ENCODE results near the gene SNAP23.
"Not testable (repeated sequence)": the region's sequence is repeated elsewhere in the genome, so short reads cannot be mapped to it uniquely, and the experiment has no call there.

The SNAP23 gene

DNA sequence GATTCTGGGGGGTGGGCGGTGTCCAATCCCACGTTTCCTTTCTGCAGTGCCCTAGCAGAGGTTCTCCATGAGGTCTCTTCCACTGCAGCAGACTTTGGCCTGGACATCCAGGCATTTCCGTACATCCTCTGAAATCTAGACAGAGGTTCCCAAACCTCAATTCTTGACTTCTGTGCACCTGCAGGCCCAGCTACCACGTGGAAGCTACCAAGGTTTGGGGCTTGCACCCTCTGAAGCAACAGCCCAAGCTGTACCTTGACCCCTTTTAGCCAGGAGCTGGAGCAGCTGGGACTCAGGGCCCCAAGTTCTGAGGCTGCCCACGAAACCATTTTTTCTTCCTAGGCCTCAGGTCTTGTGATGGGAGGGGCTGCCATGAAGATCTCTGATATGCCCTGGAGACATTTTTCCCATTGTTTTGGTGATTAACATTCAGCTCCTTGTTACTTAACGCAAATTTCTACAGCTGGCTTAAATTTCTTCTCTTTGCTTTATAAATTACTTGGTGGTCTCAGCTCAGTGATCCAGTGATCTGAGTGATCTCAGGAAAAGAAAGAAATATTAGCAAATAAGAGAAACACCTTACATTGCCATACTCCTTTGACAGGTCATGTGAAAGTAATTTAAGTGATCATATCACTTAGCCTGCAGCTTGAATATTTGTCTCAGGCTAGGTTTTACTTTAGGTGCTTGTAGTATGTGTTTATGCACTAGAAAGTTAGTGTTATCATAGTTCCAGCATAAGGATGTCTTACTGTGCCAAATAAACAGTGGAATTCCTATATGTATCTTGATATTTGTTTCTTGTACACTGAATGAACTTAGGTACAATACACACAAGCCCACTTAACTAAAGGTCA lies 3.0 kb downstream of the SNAP23 start:
- no peak for DNase-seq

DNA sequence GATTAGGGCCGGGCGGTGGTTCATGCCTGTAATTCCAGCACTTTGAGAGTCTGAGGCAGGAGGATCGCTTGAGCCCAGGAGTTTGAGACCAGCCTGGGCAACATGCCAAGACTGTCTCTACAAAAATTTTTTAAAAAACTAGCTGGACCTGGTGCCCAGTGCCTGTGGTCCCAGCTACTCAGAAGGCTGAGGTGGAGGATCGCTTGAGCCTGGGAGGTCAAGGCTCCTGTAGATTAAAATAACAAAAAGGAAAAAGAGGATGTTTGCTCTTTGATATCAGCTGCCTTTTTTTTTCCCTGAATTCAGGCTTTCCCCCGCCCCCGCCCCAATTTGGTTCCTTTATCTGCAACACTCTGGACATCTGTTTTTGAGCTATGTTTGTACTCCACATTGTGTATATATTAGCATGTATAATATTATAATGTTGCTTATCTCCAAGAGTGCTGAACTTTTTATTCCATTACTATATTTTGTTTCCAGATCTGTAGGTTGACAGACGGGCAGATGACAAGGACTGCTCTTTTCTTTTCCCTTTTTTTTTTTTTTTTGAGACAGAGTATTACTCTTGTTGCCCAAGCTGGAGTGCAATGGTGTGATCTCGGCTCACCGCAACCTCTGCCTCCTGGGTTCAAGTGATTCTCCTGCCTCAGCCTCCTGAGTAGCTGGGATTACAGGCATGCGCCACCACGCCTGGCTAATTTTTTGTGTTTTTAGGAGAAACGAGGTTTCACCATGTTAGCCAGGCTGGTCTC lies 4.6 kb downstream of the SNAP23 start:
- DNase-seq, result peak; percentile 28

DNA sequence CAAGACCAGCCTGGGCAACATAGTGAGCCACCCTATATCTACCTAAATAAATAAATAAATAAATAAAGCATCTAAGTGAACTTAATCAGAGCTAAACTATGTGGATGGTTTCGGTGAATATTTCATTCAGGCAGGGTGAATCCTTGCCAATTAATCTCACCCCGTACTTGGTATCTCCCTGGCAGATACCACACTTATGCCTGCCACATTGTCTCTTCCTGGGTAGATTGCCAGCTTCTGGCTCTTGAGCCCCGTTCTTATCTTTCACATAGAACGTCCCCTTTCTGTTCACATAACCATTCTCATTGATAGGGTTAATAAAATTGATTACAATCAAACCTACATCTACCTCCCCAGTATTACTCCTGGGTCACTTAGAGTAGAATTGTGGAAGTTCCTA lies 7.0 kb downstream of the SNAP23 start:
- DNase-seq, result no peak

DNA sequence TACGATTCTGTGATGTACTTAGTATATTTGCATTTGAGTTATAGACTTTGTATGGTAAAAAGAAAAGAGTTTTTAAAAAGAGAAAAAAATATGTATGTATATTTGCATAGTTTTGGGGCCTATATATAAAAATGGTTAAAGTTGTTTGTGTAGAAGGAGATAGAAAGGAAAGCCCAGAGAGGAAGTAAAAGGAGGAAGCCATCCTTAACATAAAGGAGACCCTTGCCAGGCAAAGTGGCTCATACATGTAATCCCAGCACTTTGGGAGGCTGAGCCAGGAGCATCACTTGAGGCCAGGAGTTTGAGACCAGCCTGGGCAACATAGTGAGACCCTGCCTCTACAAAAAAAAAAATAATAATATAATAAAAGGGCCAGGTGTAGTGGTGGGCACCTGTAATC lies 8.4 kb downstream of the SNAP23 start:
- DNase-seq, result no peak

DNA sequence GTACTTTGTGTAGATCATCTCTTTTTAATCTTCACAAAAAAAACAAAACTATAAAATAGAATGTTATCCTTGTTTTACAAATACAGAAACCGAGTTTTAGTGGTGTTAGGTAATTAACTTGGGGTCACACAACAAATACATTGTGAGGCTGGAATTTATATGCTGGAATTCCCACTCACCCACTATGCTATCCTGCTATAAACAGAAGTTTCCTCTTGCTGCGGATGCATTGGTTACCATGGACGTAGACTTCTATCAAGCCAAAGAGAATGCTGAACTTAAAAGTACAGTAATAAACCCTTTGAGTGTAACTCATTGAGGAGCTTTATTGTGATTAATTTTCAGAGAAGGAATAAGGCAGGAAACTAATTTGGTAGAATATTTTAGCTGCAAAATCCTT lies 9.2 kb downstream of the SNAP23 start:
- DNase-seq, result no peak

DNA sequence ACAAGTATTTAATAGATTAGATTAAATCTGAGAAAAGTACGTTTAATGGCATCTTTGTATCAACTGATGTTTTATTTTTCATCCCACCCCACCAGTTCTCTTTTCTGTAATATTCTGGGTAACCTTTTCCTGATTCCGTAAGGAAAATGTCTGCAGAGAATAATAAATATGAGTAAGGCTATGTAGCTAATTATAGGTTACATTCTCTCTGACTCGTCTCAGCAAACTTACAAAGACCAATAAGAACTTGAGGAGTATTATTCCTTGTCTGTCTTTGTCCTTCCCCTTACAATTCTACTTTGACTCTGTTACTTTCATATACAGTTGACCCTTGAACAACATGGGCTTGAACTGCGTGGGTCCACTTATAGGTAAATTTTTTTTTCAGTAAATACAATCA lies 12.1 kb downstream of the SNAP23 start:
- no peak for DNase-seq

DNA sequence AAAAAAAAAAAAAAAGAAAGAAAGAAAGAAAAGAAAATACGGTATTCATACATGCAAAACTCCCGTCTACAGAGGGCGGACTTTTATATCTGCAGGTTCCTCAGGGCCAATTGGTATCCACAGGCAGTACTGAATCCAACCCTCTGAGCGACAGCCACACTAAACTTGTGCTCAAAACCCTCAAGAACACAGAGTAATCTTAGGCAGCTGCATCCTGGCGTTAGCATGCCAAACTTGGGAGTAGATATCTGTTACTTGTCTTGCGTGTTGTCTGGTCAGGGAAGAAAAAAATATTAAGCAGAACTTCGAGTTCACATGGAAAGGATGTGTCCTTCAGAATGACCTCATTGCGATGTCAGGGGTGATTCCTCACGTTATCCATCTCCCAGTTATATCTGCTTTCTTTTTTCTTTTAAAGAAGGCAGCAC lies 12.8 kb downstream of the SNAP23 start:
- DNase-seq, result peak; percentile 11

DNA sequence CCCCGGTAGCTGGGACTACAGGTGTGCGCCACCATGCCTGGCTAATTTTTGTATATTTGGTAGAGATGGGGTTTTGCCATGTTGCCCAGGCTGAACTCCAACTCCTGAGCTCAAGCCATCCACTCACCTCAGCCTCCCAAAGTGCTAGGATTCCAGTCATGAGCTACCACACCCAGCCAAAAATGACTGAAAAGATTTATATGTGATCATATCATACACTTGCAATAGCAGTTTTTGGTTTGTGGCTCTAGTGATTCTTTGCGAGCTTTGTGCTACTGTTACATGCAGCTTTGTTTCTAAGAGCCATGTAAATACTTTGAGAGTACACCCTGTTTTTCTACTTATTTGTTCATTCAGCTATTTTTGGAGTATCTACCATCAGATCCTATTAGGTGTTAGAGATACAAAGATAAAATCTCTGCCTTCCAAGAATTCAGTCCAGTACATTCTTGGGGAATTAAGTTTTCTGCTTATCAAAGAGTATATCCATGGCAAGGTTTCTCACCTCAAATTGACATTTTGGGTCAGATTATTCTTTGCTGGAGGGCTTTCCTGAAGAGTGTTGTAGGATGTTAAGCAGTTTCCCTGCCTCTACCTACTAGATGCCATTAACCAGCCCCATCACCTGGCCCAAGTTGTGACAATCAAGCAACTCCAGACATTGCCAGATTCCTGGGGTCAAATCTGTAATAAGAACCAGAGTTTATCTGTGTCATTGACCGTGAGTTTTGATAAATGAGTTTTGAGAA lies 15.0 kb downstream of the SNAP23 start:
- peak; percentile 4 for DNase-seq

DNA sequence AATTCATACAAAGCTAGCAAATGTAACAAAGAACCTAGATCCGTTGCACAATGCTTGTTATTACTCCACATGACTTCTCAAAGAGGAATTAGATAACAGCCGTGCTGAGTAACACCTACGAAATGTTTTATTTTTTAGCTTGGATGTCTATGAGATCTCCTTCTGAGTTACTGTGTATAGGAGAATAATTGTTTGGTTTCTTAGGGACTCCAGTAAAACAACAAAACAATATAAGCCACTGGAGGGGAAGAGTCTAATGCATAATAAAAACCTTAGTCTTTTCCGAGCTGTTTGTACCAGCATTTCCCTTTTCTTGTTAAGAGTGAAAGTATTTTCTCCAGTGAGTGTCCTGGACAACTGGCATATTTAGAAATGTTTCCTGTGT lies 15.6 kb downstream of the SNAP23 start:
- peak; percentile 59 for DNase-seq

DNA sequence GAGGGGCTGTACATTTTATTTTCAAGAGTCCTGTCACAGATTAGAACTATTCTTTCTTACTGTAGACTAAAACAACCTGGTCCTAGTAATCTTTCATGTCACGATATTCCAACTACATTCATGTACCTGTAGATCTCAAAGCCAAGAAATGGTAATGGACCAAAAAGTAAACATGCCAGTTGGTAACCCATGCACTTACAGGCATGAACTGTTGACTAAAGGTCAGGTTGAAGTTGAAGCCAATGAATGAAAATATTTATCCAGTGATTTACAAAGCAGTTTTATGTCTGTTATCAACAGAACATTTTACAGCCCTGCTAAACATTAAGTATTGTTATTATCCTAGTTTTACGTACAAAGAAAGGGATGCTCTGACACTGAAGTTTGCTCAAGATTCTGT lies 27.9 kb downstream of the SNAP23 start:
- DNase-seq, result no peak

DNA sequence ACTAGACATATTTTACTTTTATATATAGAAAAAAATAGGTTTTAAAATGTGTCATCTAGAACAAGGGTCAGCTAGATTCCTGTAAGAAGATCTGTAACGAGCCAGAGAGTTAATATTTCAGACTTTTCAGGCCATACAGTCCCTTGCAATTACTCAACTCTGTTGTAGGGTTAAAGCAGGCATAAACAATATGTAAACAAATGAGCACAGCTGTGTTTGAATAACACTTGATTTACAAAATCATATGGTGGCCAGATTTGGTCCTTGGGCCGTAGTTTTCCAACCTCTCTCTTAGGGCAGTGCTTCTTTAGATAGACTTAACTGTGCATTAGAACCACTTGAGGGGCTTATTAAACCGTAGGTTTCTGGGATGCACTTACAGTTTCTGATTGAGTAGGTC lies 33.5 kb downstream of the SNAP23 start:
- no peak for DNase-seq

DNA sequence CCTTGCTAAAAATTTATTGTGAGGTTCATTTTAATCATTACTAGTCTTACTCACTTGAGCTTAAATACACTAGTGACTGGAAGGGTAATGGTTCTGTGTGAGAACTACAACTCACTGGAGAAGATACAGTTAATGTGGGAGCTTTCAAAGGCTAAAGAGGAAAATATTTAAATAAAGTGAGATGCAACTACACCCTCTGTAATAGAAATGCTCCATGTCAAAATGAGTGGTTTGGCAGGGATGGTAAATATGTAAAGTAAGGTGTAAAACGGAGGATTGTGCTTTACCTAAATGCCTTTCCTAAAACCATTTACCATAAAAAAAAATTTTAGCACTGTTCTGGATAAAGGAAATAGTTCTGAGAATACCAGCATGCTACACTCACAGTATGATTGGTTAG lies 37.8 kb downstream of the SNAP23 start:
- DNase-seq, result no peak

DNA sequence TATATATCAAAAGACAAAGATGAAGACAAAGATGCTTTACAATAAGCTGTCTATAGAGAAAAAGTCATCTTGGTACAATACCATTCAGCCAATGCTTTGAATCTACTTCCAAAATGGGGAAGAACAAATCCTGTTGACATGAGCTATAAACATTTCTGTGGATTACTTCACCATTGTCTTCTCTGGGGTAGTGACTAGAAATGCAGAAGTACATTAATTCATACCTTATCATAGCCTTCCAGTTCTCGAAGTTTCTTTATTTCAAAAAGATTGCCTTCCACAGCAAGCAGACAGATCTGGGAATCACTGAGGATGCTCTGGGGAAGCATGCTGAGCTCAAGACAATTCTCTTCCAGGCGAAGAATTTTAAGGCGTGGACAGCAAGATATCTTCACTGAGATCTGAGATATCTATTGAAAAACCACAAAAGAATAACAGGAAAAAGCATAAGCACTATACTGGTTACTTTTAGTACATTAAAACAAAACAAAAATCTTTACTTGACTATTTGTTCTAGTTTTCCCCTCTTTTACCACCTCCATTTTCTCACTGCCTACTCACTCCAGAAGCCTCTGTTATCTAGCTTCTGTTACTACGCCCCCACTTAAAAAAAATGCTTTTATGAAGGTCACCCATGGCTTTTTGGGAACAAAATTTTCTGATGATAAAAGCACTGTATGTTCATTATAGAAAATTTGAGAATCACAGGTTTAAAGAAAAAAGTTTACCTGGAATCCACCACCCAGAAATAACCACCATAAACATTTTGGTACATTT lies 49.6 kb downstream of the SNAP23 start:
- DNase-seq, result peak; percentile 6

DNA sequence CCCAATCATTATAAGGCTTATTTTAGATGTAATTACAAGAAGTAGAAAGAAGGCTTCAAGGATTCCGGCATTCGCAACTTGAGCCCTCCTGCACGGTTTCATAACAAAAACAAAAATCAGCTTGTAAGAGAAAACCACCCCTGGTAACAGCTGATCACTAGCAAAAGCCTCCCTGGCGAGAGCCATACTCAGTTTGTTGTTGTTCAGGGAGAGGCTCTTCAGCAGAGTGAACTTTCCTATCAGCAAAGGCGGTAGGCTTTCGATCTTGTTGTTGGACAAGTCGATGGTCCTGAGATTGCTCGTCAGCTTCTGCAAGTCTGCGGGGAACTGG lies 52.4 kb downstream of the SNAP23 start:
- no peak for DNase-seq

DNA sequence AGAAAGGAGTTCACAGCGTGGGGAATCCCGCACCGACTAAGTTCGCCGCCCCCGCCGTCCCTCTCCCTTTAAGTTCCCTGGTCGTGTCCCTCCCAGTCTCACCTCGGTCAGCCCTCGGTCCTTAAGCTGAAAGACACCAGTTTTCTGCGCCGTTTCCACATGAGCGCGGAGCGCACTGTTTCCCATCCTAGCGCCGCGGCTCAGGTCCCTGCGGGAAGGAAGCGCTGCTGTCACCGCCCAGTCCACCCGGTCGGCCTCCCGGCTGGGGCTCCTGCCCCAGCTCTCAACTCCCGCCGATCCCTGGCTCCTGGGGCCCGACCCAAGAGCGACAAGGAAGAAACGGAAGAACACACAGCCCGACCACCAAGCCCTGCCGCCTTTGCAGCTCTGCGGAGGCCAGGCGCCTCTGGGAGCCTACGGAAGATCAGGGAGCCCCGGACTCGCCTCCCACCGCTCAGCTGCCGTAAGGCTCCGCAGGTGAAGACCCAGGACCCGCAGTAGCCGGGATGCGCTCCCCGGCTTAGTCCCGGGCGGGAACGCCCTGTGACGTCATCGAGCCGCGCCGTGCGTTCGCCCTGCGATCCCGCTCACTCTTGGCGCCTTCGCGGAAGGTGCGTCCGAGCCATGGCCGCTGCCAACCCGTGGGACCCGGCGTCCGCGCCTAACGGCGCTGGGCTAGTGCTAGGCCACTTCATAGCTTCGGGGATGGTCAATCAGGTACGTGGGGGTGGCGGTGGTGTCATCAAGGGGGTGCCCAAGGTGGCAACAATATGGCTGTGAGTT lies 53.0 kb downstream of the SNAP23 start, which contains the start of the genes HAUS2 and LRRC57:
Gene HAUS2, plus strand, starts transcription at position 590 of the 783 bp plus-strand sequence. Its CDS starts 35 bp downstream, at position 625.
Gene LRRC57, minus strand, starts transcription at position 545 of the 783 bp plus-strand sequence. Its CDS starts 359 bp downstream, at position 186.
- peak; percentile 86 for DNase-seq

DNA sequence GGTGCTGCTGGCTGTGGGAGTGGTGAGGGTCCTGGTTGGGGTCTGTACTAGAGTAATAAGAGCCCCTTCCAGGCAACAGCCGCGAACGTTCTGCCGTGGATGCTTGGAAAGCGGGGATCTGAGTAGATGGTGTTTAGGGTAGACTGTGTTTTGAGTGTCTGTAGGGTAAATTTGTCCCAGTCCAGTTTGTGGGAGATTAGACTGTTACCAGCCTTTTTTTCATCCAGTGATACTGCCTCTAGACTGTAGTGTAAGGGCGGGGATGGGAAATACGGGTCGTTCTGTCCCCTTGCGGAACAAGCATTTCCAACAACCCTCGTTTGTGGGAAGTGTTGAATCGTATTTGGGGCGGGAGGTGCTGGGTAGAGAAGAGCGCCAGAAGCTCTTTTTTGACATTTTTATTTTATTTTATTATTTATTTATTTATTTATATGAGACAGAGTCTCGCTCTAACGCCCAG lies 53.6 kb downstream of the SNAP23 start:
- peak; percentile 49 for DNase-seq

DNA sequence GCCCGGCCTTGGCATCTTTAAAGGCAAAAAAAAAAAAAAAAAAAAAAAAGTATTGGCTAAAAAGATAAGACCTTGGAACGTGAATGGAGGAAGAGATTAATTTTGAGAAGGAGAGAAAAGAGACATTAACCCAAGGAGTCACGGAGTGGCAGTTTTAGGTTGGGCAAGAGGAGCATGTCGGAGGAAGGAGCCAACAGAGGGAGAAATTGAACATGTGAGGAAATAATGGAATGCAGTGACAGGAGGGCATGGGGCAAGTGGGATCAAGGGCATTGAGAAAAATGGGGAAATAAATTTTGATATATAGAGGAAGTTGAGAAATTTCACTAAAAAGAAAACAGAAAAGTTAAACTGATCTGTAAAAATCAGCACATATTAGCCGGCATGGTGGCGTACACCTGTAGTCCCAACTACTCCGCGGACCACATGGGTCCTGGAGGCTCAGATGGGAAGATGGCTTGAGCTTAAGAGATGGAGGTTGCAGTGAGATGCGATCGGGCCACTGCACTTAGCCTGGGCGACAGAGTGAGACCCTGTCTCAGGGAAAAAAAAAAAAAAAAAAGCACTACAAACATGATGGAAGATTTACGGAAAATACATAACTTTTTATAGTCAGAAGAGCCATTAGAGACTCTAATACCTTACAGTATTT lies 54.4 kb downstream of the SNAP23 start:
- no peak for DNase-seq

DNA sequence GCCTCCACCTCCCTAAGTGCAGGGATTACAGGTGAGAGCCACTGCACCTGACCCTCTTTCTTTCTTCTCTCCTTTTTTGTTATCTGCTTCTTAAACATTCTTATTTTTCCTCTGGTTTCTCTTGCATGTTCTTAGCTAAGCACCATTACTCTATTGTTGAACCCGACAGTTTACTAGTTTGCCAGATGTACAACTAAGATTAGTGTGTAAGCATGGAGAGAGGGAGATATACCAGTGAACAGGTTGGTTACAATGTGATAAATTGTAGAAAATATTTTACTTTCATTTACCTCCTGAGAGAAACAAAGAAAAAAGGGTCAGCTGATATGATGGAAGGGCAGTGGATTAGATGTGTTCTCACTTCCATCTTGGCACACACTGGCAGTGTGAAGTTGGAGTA lies 58.1 kb downstream of the SNAP23 start:
- no peak for DNase-seq

DNA sequence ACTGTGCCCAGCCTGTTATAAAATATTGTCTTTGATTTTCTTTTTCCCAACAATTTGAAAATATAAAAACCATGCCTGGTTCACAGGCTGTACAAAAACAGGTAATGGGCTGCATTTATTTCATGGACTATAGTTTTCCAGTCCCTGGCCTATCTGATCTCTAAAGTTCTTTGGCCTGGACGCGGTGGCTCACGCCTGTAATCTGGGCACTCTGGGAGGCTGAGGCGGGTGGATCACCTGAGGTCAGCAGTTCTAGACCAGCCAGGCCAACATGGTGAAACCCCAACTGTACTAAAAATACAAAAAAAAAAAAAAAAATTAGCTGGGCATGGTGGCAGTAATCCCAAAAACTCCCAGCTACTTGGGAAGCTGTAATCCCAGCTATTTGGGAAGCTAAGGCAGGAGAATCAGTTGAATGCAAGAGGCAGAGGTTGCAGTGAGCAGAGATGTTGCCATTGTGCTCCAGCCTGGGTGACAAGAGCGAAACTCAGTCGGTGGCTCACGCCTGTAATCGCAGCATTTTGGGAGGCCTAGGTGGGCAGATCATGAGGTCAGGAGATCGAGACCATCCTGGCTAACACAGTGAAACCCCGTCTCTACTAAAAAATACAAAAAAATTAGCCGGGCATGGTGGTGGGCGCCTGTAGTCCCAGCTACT lies 61.2 kb downstream of the SNAP23 start:
- DNase-seq, result not testable (repeated sequence)

DNA sequence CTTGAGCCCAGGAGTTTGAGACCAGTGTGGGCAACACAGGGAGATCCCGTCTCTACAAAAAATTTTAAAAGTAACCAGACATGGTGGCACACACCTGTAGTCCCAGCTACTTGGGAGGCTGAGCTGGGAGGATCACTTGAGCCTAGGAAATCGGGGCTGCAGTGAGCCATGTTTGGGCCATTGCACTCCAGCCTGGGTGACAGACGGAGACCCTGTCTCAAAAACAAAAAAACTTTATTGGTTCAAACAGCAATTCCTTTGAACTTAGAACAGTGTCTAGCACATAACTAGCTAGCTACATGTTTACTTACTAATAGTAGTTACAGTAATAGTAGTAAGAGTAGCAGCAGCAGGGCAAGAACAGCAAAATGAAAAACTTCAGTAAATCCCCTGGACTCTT lies 63.3 kb downstream of the SNAP23 start:
- DNase-seq, result no peak
